SHP77 treated with DMSO at 0.1 percent for 48 hours (cell line): Measurements from ENCODE around the gene FAHD1.
"Not testable (repeated sequence)": the region's sequence is repeated elsewhere in the genome, so short reads cannot be mapped to it uniquely, and the experiment has no call there.

Experiments used
- DNase-seq: peaks from one replicate; lab custom pipeline; 2025; lab: John Stamatoyannopoulos, UW

FAHD1 gene

DNA sequence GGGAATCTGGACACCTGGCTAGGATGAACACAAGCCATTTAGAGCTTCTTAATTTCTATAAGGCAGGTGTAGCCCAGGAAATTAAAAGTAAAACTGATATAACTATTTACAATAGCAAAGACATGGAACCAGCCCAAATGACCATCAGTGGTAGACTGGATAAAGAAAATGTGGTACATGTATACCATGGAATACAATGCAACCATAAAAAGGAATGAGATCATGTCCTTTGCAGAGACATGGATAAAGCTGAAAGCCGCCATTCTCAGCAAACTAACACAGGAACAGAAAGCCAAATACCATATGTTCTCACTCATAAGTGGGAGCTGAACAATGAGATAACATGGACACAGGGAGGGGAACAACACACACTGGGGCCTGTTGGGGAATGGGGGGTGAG lies 19.4 kb downstream of the FAHD1 start:
- DNase-seq = no peak

DNA sequence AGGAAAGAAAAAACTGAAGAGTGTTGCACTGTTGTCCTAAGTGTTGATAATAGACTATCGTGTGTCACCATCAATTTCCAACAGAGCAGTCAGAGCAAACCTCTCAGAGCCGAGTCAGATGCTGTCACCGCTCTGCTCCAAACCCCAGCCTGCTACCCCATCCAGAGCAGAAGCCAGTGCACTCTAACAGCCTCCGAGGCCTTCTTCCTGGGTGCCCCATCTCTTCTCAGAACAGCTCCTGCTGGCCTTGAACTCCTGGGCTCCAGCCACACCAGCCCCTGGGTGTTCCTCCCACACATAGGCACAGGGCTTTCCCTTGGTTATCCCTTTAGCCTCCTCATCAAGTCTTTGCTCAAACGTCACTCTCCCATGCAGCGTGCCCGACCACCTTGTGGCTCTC lies 24.0 kb downstream of the FAHD1 start:
- no peak for DNase-seq

DNA sequence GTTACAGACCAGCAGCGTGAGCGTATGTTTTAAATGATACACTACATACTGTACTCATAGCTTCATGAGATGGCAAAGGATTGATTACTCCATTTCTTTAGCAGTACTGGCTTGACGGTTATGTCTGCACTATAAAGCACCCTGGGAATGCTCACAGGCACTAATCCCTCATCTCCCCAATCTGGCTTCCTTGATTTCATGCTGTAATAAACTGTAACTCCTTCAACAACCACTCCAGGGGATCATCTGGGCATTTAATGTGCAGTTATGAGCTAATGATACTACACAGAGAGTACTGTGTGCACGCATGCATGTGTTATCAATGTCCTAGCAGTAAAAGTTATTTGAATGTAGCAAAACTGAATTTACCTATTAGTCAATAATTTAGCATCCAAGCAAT lies 24.8 kb downstream of the FAHD1 start:
- DNase-seq = no peak

DNA sequence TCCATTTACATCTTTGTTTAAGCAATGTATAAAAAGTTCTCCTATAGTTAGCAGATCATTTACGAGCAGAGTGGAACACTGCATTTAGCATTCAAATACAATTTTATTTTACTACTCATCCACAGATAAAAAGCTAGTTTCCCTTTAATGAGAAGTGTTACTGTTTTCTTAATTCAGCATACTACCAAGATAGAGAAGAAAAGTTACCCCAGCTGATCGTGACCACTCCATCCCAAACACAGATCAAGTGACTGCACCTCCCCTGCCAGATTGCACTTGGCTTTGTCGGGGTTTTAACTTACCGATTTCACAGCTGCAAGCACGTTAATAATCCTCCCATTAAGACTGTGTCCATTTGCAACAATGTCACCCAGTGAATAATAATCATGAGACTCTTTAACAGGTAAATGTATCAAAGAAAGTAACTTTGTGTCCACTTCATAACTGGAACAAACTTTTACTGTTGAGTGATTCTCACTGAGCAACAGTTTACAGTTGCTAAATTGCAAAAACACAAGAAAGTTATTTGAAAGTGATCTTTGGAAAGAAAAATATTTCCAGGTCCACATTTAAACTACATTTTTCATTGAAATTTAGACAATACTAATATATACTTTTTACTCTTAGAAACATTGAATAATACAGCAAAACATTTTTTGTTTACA lies 30.6 kb downstream of the FAHD1 start:
- no peak for DNase-seq

DNA sequence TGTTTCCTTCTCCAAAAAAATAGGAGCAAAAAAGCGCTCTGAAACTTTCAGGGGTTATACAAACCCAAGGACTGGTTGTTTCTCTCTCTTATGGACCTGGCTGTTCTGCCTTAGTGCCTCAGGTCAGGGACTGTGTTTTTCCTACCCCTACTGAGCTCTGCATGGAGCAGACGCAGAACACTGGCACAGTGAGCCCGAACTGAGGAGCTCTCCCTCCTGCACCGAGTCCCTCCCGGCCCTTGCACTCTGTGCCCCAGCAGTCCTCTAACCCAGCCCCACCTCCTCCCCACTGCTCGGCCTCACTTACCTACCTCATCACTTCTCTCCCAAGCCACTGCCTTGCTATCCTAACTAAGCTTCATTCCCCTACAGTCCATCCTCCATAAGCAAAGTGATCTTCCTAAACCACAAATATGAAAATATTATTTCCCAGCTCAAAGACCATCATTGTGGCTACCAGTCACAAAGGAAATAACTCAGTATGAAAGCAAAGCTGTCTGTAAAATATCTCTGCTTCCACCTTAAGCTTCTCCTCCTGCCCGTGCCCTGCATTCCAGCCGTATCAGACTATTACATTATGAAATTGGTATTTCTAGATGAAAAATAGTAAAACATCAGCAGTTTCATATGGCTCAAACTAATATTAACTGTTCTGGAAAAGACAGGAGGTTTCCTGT lies 31.3 kb downstream of the FAHD1 start:
- no peak for DNase-seq

DNA sequence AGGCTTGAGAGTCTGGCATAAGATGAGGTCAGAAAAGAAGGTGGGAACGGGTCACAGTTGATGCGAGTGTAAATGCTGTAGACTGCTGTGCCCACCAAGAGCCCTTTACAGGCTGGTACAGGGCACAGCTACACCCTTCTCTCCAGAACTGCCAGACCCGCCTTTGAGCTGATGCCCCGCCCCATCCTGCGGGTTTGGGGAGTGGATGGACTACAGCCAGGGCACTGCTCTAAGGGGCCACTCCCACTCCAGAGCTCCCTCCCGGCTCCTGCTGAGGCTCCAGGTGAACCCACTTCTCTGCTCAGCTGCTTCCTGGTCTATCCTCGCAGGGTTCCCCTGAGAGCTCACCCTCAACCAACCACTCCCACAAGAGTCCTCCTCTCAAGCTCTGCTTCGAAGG lies 32.6 kb downstream of the FAHD1 start:
- DNase-seq = no peak

DNA sequence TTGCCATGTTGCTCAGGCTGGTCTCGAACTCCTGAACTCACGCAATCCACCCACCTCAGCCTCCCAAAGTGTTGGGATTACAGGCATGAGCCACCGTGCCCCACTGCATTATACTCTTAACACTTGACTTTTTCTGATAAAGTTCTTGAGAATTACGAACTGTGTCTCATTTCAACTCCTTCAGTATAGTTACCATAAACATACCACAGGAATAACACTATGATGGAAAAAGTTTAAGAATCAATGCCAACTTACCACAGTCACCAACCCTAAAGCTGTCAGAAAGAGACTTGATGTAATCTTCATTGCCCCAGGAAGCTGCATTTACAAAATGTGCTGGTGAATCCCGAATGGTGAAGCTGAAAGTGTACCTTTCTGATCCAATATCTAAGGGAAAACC lies 34.7 kb downstream of the FAHD1 start:
- no peak for DNase-seq

DNA sequence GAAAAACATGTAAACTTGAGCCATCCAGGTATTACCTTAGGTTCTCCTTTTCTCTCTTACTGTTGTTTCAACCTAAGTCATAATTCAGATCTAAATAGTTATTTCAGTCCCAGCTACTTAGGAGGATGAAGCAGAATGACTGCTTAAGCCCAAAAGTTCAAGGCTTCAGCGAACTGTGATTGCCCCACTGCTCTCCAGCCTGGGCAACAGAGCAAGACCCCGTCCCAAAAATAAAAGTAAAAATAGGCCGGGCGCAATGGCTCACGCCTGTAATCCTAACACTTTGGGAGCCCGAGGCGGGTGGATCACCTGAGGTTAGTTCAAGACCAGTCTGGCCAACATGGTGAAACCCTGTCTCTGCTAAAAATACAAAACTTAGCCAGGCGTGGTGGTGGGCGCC lies 35.4 kb downstream of the FAHD1 start:
- DNase-seq = no peak

DNA sequence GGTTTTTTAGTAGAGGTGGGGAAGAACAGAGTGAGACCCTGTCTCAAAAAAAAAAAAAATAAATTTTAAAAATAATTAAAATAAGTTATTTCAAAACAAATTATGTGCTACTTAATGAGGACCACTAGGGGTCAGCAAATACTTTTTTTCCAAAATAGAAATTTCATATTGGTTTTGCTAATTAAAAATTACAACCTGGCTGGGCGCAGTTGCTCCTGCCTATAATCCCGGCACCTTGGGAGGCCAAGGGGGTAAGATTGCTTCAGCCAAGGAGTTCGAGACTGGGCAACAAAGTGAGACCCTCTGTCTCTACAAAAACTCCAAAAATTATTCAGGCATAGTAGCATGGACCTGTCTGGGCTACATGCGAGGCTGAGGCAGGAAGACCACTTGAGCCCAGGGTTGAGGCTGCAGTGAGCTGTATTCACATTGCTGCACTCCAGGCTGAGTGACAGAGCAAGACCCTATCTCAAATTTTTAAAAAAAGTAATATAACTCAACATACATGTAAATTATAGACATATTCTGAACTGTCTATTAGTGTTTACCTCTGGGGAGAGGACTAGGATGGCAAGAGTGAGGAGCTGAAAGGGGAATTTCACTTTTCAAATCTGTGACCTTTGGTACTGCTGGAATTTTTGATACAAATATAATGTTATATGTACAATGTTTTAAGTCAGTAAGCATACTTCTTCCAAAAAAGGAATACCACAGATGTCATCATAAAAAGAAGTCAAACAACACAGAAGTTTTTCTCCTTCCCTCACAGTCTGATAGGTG lies 36.9 kb downstream of the FAHD1 start:
- DNase-seq = peak; percentile 55

DNA sequence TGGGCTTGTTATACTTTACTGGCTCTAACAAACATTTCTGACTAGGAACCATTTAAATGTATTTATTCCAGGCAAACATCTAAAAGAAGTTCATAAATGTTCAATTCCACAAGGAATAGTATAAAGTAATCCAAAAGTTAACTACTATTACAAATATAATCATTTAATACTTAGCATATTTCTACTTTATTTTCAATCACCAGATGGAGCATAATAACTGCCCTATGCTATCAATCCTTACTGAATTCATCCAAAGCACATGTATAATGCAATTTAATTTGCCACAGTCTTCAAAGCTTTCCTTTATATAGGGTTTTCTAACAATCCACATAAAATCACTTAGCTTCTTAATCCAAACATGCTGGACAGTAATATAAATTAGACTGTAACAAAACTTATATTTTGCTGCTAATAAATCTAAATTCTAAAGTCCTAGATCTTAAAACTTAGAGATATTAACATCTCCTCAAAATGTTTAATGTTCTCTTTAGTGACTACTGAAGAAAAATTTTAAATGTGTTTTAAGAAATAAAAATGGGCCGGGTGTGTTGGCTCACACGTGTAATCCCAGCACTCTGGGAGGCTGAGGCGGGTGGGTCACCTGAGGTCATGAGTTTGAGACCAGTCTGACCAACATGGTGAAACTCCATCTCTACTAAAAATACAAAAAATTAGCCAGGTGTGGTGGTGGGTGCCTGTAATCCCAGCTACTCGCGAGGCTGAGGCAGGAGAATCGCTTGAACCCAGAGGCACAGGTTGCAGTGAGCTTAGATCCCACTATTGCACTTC lies 39.1 kb downstream of the FAHD1 start:
- no peak for DNase-seq

DNA sequence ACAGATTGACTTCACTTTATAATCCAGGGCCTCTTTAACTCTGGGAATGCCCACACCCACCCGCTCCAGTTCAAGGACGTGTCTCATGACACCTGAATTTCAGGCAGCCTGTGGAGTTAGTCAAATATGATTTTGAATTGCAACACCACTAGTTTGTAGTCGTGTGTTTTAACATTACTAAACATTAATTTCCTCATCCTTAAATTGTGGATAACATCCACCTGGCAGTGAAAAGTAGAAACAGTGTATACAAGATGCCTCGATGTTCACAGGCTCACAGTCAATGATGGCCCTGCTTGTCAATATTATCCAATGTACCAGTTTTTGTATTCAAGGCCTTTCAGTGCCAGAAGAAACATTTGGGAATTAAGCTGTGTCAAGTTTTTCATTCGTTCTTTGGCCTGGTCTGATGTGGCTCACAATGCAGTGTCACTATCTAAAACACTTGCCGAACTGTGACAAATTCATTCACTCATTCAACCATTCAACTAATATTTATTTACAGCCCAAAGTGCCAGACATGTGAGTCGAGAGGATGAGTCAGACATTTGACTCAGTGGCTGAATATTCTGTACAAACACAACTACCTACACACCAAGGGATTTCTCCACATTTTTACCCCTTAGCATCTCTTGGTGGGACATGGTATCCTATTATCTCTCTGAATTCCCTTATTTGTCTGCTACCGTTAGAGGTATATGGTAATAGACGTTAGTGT lies 43.5 kb downstream of the FAHD1 start:
- DNase-seq = peak; percentile 53

DNA sequence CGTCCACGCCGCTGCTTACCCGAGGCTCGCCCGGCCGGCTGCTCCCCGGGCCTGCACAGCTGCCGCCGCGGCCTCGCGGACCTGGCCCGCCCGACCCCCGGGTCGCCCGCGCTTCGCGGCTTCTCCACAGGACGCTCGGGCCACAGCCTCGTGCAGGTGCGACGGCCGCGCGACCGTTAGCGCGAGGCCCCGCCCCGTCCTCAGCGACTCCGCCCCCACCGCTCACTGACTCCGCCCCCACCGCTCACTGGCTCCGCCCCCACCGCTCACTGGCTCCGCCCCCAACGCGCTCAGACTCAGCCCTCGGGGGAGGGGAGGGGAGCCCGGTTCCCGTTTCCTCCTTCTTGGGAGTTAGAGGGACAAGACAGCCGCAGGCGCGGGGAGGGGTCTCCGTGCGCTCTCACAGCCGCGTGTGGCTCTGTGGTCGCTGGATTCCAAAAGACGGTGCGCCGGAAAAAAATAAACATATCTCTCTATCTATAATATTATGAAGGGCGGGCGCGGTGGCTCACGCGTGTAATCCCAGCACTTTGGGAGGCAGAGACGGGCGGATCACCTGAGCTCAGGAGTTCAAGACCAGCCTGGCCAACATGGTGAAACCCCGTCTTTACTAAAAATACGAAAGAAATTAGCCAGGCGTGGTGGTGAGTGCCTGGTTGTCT lies 45.1 kb downstream of the FAHD1 start, which contains the start of gene MEIOB:
MEIOB (minus strand) TSS at position 191 of the 662 bp plus-strand sequence. CDS start 3,989 bp downstream, outside the sequence.
- DNase-seq = no peak

DNA sequence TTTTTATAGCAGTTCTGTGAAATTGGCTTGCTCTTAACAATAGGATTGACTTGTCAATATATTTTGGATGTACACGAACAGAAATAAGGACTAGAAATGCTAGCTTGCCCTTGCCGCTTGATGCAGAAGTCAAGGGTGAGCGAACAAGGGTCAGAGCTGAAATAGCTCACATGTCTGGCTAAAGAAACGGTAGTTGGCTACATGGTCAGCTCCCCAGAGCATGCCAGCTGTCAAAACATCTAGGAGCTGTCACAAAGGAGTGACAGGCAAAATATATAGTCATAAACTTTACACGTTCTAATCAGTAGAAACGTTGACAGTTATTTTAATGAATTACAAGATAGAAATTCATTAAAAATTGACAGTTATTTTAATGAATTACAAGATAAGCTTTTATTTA lies 47.8 kb downstream of the FAHD1 start:
- no peak for DNase-seq

DNA sequence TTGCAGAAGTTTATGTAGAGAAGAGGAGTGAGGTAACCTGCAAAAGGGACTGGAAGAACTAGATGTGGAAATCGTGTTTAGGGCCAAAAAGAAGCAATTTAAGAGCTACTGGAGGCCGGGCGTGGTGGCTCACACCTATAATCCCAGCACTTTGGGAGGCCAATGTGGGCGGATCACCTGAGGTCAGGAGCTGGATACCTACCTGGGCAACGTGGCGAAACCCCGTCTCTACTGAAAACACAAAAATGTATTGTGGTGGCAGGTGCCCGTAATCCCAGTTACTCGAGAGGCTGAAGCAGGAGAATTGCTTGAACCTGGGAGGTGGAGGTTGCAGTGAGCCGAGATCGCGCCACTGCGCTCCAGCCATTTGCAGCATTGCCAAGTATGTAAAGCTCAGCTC lies 49.1 kb downstream of the FAHD1 start:
- DNase-seq = not testable (repeated sequence)

DNA sequence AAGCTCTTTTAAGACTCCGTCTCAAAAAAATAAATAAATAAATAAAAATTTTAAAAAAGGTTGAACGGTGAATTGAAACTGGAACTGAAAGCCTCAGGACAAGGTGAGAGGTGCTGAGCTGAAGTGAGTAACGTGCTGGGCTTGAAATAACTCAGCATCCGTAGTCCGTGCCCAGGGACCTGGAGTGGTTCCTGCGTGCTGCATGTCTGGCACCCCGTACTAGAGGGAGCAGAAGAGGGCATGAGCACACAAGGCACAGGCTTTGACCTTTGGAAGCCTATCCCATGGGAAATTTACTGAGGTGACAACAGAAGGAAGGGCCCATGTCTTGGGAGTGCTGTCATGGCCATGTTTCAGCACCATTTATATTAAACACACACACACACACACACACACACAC lies 49.5 kb downstream of the FAHD1 start:
- DNase-seq = no peak

DNA sequence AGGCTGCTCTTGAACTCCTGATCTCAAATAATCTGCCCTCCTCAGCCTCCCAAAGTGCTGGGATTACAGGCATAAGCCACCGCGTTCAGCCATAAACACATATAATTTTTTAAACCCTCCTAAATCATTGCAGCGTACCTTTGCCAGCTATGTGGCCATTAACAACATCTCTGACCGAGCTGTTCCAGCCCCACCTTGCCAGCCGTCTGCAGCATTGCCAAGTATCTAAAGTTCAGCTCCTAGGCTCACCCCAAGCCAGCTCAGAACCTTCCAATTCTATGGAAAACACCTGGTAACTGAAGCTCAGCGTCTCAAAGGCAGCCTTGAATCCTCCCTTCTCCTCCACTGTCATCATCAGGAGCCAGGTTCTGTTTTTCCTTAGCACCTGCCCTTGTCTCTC lies 50.1 kb downstream of the FAHD1 start:
- DNase-seq = no peak

DNA sequence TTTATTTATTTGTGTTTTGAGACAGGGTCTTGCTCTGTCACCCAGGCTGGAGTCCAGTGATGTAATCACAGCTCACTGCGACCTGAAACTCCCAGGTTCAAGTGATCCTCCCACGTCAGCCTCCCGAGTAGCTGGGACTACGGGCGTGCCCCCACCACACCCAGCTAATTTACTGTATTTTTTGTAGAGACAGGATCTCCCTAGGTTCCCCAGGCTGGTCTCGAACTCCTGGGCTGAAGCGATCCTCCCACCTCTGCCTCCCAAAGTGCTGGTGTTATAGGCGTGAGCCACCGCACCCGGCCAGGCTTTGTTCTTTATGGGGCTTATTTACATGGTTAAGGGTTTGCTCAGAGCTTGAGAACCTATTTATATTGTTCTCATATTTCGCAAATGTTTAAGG lies 50.8 kb downstream of the FAHD1 start:
- DNase-seq = no peak

DNA sequence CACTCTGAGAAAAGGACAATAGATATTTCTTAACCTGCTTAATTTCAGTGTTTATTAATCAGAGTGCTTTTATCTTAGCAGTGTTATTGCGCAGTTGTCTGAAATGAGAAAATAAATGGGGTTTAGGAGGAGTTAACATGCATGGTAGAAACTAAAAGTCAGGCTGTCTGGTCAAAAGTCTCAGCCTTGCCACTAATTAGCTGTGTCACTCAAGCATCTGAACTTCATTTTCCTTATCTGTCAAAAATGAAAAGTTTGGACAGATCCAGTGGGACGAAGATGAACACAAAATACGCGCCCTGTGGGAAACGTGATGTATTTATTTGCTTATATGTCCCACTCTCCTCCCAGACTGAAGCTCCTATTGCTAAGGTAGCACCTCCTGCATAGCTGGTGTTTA lies 51.2 kb downstream of the FAHD1 start:
- no peak for DNase-seq
